ENCODE results near the gene FAT3. TPM values are rescaled to one million over a fixed set of nuclear protein-coding genes. Genes with fewer than 3 reads are reported as not detected.

FAT3 gene
- total and polyA plus RNA-seq, 10 of the 15 experiments (the other 5 are each of a cell fraction or from before 2014, with no cell fraction given), result under 0.01 to 0.04 (median 0.01) TPM; not detected in 7

GRCh38 chr11:92216789-92217188 is 7.8 kb upstream of the FAT3 start (continued):
- TF ChIP-seq IKZF1 (conservative IDR thresholded peaks at IDR 0.05) (no peak), GATAD2B (conservative IDR thresholded peaks at IDR 0.05; ENCODE audit: low read depth) (no peak), ETV6 (conservative IDR thresholded peaks at IDR 0.05 in 1 of 2, IDR thresholded peaks at IDR 0.05 in 1 of 2; ENCODE audit: borderline replicate concordance in 1 of 2, low read depth in 1 of 2) (no peak), BRCA1 (IDR thresholded peaks at IDR 0.05; ENCODE audit: low read depth, low read length) (no peak), ZZZ3 (IDR thresholded peaks at IDR 0.05; ENCODE audit: control insufficient read depth, insufficient read length, low read depth) (no peak), RELA (IDR thresholded peaks at IDR 0.05; ENCODE audit: borderline replicate concordance, partially characterized antibody) (no peak), ZSCAN29 (IDR thresholded peaks at IDR 0.05) (no peak), IKZF2 (IDR thresholded peaks at IDR 0.05) (no peak)
- TF ChIP-seq, protein P1, sequence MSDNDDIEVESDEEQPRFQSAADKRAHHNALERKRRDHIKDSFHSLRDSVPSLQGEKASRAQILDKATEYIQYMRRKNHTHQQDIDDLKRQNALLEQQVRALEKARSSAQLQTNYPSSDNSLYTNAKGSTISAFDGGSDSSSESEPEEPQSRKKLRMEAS (IDR thresholded peaks at IDR 0.05; ENCODE audit: low read depth, low read length), result no peak
- TF ChIP-seq, protein P2, sequence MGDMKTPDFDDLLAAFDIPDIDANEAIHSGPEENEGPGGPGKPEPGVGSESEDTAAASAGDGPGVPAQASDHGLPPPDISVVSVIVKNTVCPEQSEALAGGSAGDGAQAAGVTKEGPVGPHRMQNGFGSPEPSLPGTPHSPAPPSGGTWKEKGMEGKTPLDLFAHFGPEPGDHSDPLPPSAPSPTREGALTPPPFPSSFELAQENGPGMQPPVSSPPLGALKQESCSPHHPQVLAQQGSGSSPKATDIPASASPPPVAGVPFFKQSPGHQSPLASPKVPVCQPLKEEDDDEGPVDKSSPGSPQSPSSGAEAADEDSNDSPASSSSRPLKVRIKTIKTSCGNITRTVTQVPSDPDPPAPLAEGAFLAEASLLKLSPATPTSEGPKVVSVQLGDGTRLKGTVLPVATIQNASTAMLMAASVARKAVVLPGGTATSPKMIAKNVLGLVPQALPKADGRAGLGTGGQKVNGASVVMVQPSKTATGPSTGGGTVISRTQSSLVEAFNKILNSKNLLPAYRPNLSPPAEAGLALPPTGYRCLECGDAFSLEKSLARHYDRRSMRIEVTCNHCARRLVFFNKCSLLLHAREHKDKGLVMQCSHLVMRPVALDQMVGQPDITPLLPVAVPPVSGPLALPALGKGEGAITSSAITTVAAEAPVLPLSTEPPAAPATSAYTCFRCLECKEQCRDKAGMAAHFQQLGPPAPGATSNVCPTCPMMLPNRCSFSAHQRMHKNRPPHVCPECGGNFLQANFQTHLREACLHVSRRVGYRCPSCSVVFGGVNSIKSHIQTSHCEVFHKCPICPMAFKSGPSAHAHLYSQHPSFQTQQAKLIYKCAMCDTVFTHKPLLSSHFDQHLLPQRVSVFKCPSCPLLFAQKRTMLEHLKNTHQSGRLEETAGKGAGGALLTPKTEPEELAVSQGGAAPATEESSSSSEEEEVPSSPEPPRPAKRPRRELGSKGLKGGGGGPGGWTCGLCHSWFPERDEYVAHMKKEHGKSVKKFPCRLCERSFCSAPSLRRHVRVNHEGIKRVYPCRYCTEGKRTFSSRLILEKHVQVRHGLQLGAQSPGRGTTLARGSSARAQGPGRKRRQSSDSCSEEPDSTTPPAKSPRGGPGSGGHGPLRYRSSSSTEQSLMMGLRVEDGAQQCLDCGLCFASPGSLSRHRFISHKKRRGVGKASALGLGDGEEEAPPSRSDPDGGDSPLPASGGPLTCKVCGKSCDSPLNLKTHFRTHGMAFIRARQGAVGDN (IDR thresholded peaks at IDR 0.05), result no peak
- TF ChIP-seq, protein P3, sequence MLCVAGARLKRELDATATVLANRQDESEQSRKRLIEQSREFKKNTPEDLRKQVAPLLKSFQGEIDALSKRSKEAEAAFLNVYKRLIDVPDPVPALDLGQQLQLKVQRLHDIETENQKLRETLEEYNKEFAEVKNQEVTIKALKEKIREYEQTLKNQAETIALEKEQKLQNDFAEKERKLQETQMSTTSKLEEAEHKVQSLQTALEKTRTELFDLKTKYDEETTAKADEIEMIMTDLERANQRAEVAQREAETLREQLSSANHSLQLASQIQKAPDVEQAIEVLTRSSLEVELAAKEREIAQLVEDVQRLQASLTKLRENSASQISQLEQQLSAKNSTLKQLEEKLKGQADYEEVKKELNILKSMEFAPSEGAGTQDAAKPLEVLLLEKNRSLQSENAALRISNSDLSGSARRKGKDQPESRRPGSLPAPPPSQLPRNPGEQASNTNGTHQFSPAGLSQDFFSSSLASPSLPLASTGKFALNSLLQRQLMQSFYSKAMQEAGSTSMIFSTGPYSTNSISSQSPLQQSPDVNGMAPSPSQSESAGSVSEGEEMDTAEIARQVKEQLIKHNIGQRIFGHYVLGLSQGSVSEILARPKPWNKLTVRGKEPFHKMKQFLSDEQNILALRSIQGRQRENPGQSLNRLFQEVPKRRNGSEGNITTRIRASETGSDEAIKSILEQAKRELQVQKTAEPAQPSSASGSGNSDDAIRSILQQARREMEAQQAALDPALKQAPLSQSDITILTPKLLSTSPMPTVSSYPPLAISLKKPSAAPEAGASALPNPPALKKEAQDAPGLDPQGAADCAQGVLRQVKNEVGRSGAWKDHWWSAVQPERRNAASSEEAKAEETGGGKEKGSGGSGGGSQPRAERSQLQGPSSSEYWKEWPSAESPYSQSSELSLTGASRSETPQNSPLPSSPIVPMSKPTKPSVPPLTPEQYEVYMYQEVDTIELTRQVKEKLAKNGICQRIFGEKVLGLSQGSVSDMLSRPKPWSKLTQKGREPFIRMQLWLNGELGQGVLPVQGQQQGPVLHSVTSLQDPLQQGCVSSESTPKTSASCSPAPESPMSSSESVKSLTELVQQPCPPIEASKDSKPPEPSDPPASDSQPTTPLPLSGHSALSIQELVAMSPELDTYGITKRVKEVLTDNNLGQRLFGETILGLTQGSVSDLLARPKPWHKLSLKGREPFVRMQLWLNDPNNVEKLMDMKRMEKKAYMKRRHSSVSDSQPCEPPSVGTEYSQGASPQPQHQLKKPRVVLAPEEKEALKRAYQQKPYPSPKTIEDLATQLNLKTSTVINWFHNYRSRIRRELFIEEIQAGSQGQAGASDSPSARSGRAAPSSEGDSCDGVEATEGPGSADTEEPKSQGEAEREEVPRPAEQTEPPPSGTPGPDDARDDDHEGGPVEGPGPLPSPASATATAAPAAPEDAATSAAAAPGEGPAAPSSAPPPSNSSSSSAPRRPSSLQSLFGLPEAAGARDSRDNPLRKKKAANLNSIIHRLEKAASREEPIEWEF (IDR thresholded peaks at IDR 0.05; ENCODE audit: insufficient replicate concordance, low read depth, low read length), result no peak
- TF ChIP-seq, protein P4, sequence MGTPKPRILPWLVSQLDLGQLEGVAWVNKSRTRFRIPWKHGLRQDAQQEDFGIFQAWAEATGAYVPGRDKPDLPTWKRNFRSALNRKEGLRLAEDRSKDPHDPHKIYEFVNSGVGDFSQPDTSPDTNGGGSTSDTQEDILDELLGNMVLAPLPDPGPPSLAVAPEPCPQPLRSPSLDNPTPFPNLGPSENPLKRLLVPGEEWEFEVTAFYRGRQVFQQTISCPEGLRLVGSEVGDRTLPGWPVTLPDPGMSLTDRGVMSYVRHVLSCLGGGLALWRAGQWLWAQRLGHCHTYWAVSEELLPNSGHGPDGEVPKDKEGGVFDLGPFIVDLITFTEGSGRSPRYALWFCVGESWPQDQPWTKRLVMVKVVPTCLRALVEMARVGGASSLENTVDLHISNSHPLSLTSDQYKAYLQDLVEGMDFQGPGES (IDR thresholded peaks at IDR 0.05), result no peak
